AML-193 (cell line): Measurements from ENCODE around the gene POU2F1.
"Not testable (repeated sequence)": the region's sequence is repeated elsewhere in the genome, so short reads cannot be mapped to it uniquely, and the experiment has no call there.

ENCODE experiments used
- DNase-seq, 2 experiments: peaks; one replicate each; lab custom pipeline; 2025; lab: John Stamatoyannopoulos, UW

The POU2F1 gene

DNA sequence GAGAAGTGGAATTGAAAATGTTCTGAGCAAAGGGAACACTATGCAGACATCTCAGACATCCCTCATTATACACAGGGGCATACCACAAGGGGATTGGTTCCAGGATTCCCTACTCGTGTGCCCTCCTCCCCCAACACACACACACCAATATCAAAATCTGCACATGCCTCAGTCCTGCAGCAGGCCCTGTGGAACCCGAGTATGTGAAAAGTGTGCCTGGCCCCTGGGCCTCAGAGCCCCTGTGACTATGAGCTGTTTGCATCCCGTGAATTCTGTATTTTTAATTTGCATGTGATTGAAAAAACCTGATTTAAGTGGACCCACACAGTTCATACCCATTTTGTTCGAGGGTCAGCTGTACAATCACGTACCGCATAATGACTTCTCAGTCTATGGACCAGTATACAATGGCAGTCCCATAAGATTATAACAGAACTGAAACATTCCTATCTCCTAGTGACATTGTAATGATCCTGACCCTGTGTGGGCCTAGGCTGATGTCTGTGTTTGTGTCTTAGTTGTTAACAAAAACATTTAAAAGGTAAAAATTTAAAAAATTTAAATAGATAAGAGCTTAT is 11.3 kb downstream of the POU2F1 start:
- no peak for DNase-seq

DNA sequence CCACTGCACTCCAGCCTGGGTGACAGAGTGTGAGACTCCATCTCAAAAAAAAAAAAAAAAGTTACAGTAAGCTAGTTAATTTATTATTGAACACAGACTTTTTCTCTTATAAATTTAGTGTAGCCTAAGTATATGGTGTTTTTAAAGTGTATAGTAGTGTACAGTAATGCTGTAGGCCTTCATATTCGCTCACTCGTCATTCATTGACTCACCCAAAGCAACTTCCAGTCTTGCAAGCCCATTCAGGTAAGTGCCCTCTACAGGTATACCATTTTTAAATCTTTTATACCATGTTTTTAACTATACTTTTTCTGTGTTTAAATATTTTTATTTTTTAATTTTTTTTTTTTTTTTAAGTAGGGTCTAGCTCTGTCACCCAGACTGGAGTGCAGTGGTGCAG is 12.1 kb downstream of the POU2F1 start:
- DNase-seq, result no peak

GRCh38 chr1:167233373-167233772 is 12.7 kb downstream of the POU2F1 start:
- DNase-seq, result no peak

- no peak for DNase-seq
These were observed 16.3 kb downstream of the POU2F1 start for GRCh38 chr1:167237000-167237399.

GRCh38 chr1:167238713-167239112 is 18.0 kb downstream of the POU2F1 start:
- no peak for DNase-seq

GRCh38 chr1:167239257-167239656 is 18.6 kb downstream of the POU2F1 start:
- no peak for DNase-seq

- no peak for DNase-seq
These were observed 23.6 kb downstream of the POU2F1 start for GRCh38 chr1:167244244-167244643.

DNA sequence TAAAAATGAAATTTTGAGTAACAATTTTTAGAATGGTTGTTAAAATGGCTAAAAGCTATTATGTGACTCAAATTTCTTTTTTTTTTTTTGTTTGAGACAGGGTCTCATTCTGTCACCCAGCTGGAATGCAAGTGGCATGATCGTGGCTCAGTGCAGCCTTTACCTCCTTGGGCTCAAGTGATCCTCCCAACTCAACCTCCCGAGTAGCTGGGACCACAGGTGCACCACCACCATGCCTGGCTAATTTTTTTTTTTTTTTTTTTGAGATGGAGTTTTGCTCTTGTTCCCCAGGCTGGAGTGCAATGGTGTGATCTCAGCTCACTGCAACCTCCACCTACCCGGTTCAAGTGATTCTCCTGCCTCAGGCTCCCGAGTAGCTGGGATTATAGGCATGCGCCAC is 24.5 kb downstream of the POU2F1 start:
- DNase-seq, result not testable (repeated sequence)

- DNase-seq, result no peak
These were observed 26.3 kb downstream of the POU2F1 start for GRCh38 chr1:167246971-167247370.

GRCh38 chr1:167247754-167248153 is 27.1 kb downstream of the POU2F1 start:
- no peak for DNase-seq

DNA sequence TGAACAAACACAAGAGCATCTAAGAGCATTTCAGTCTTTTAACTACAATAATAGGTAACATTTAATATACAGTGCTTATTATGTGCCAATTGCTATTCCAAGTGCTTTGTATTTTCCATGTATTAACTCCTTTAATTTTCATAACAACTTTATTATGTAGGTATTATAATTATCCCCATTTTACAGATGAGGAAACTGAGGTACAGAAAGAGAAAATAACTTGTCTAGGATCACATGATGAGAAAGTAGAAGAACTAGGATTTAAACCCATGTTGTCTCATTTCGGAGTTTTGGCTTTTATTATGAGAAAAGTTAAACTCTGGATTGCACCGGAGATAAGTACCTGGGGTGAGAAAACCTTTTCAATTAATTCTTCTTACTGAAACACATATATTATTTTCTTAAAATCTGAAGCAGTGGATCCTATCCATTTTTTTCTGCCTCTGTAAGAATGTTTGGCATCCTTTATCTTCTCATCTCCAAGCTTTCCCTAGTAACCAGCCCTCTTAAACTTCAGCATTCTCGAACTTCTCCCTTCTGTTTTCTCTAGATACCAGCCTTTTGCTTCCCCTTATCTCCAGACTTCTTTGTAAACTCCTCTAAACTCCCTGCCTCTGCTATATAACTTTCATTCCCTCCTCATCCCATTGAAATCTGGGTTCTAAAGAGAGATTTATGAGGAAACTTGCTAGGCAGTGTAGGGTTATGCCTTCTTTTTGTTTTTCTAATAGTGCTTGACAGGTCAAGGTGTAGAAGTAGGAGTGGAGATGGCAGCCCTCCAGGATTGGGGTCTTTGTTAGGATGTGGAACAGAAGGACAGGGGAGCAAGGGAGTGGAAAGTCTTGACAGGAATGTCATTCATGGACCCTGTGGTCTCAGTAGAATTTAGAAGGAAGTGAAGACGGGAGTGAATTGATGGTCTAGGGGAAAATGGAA is 28.3 kb downstream of the POU2F1 start:
- no peak for DNase-seq

GRCh38 chr1:167249702-167250101 is 29.0 kb downstream of the POU2F1 start:
- no peak for DNase-seq

GRCh38 chr1:167250482-167250881 is 29.8 kb downstream of the POU2F1 start:
- no peak for DNase-seq

DNA sequence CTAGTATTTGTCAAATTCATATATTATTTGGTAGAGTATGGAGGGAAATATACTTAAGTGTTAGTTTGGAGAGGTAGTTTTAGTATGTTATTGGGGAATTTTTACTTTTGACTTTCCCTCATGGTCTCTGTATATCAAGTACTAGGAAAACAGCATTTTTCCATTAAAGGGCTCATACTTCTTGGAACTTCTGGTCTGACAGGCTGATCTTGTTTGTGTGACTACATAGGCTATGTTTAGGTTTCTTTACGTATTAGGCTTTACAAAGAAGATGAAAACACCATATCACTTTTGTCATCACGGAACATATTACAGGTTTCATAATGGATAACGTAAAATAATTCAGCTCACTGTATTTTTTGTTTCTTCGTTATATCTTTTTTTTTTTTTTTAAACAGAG is 30.8 kb downstream of the POU2F1 start:
- DNase-seq, result no peak

DNA sequence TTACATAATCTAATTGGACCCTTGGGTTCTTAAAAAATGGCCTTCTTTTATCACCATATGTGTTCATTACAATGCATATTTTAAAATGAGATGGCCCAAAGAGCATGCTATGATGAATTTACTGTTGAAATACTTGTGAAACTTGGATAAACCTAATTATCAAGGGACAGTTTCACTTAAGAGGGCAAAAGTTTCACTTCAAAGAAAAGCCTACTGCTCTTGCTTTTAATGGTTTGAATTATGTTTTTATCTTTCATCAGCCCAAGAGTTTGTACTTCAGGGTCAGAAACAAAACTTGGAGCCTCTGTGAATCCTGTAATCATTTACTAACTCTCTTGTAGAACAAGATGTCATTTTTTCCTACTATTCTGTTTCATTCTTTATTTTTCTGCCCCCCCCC is 32.3 kb downstream of the POU2F1 start:
- DNase-seq, result no peak

- DNase-seq, result no peak
These were observed 38.2 kb downstream of the POU2F1 start for GRCh38 chr1:167258858-167259257.

GRCh38 chr1:167262836-167263235 is 42.1 kb downstream of the POU2F1 start:
- no peak for DNase-seq

DNA sequence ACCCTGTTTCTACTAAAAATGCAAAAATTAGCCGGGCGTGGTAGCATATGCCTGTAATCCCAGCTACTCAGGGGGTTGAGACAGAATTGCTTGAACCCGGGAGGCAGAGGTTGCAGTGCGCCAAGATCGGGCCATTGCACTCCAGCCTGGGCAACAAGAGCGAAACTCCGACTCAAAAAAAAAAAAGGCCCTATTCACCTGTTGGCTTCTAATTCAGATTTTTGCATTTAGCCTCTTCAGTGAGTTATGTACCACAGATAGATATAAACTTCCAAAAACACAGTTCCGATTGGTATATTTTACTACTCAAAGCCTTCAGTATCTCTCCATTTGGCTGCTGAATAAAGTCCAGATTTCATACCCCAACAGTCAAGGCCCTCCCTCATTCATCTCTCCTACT is 42.7 kb downstream of the POU2F1 start:
- no peak for DNase-seq

GRCh38 chr1:167263819-167264464 is 43.3 kb downstream of the POU2F1 start:
- peak; percentile 61 for DNase-seq

DNA sequence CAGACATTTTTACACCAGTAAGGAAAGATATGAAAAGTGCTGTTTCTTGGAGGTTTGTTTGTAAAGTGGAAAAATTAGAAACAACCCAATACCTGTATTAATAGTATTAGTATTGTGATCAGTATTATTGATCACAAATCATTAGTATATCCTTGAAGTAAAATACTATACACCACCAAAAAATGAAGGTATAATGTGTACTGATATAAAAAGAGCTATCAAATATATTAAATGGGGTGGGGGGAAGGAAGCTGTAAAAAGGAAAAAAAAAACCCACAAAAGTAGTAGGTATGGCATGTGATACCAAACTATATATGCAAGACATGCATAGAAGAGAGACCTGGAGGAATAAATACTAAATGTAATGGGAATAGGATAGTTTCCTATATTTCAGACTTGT is 46.3 kb downstream of the POU2F1 start:
- no peak for DNase-seq

- no peak for DNase-seq
These were observed 47.7 kb downstream of the POU2F1 start for GRCh38 chr1:167268347-167268787.

DNA sequence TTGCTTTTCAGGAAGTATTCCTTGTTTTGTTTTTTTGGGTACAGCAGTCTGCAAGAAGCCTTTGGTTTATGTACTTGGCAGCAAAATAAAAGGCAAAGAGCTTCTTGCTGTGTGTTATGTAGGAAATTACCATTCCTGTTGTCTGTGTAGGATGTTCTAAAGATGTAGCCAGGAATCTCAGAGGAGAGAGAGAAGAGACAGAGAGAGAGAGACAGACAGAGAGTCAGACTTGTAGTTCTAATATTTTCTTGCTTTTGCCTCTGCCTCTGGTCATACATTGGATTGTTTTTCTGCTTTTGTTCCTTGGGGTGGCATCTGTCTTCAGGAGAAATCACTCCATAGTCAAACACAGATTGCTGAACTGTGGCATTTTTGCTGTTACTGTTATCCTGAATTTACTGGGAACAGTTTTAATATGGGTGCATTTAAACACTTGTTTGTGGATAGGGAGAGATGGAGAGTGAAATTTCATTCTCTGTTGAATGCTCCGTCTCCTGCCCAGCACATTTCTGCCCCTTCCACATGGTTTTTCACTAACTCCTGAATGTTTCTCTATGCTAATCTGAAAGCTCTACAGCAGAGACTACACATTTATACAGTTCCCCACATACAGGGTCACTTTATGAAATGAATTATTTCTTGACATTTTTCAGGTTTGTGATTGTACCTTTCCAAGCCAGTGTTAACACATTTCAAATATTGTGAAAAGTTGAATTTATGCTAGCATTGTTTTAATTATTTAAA is 49.8 kb downstream of the POU2F1 start:
- DNase-seq, result no peak
